Activated naive CD4-positive, alpha-beta T cell treated with anti-CD3 and anti-CD28 coated beads, Interleukin-2, amount 10 ng/mL, durations not matched to agents 7 days and 5 days (primary cell): ENCODE measurements around the gene PLEK2.

ENCODE experiments used
- CTCF ChIA-PET: fragments of 350-600 bp; sonication (Branson Sonifier 250); formaldehyde crosslinking; loops from one replicate; lab custom pipeline; 2021; ENCODE audit warnings: antibody characterized with exemption; lab: Charles Lee
- DNase-seq: peaks from one replicate; pipeline ENCODE4 v3.0.0-alpha.2; 2020
- H3K27ac Mint-ChIP-seq: one replicate; pipeline ENCODE4 v1.8.0; 2021; ENCODE audit warnings: mild to moderate bottlenecking, moderate library complexity, mixed read lengths
- H3K27me3 Mint-ChIP-seq: one replicate; pipeline ENCODE4 v1.8.0; 2021; ENCODE audit warnings: mild to moderate bottlenecking, mixed read lengths
- H3K36me3 Mint-ChIP-seq: one replicate; pipeline ENCODE4 v1.8.0; 2021; ENCODE audit warnings: mixed read lengths
- H3K4me1 Mint-ChIP-seq: one replicate; pipeline ENCODE4 v1.8.0; 2021; ENCODE audit warnings: mixed read lengths
- H3K4me3 Mint-ChIP-seq: one replicate; pipeline ENCODE4 v1.8.0; 2021; ENCODE audit warnings: mild to moderate bottlenecking, moderate library complexity, mixed read lengths
- H3K9me3 Mint-ChIP-seq: one replicate; pipeline ENCODE4 v1.8.0; 2021; ENCODE audit warnings: mixed read lengths

PLEK2 gene

DNA sequence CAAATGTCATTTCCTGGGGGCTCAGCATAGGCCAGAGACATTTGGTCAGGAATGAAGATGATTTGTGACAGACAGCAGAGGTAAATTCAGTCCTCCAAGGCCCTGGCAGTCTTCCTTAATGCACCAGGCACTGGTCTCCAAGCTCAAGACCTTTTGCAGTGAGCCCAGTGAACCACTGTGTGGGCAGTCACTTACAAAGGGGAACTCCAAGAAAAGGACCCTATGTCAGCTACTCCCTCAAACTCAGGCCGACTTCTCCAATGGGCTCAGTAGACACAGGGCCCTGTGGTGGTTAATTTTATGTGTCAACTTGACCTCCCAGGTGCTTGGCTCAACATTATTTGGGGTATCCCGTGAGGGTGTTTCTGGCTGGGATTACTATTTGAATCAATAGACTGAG is 29.3 kb upstream of the PLEK2 start:
- DNase-seq = no peak
- no peak overlapping the region for H3K27ac Mint-ChIP-seq
- no peak overlapping the region for H3K4me3 Mint-ChIP-seq
- H3K36me3 Mint-ChIP-seq = no peaks in the 10 kb centered on the region
- peaks cover 56% of the 10 kb centered on the region for H3K27me3 Mint-ChIP-seq
- no peaks in the 10 kb centered on the region for H3K4me1 Mint-ChIP-seq
- no peaks in the 10 kb centered on the region for H3K9me3 Mint-ChIP-seq
- CTCF ChIA-PET = interaction anchor here (0.7 kb wide), 1 partner anchor 14 kb away, joined by 3 read pairs; no protein-coding TSS in a partner anchor

GRCh38 chr14:67440513-67440912 is 28.5 kb upstream of the PLEK2 start:
- CTCF ChIA-PET = interaction anchor here (1.3 kb wide), 1 partner anchor 131 kb away, joined by 4 read pairs; no protein-coding TSS in a partner anchor
- Mint-ChIP-seq H3K27me3 (peaks cover 56% of the 10 kb centered on the region), H3K4me3 (no peak overlapping the region), H3K4me1 (no peaks in the 10 kb centered on the region), H3K27ac (no peak overlapping the region), H3K36me3 (no peaks in the 10 kb centered on the region), H3K9me3 (no peaks in the 10 kb centered on the region)
- no peak for DNase-seq

DNA sequence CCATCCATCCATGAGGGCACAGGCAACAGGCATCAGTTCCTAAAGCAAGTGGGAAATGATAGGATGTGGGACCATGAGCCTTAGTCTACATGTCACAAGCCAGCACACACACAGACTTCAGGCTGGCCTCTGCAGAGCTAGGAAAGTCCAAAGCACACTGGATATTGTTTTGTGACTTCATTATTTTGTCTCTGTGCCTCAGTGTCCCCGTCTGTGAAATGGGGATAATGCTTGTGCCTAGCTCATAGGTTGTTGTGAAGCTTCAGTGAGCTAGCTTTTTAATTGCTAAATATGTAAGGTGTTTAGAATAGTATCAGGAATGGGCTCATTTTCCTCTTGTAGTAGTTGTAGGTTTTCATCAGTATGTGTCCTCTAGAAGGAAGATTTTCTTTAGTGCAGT is 27.0 kb upstream of the PLEK2 start:
- CTCF ChIA-PET = interaction anchor here (1.3 to 3.2 kb wide), 3 partner anchors 11 to 132 kb away, joined by 3 to 19 read pairs (median 3); no protein-coding TSS in a partner anchor
- Mint-ChIP-seq H3K9me3 (no peaks in the 10 kb centered on the region), H3K27me3 (peaks cover 55% of the 10 kb centered on the region), H3K27ac (no peak overlapping the region), H3K4me1 (no peaks in the 10 kb centered on the region), H3K36me3 (no peaks in the 10 kb centered on the region), H3K4me3 (no peak overlapping the region)
- DNase-seq = no peak

GRCh38 chr14:67436006-67436866 is 24.3 kb upstream of the PLEK2 start:
- peaks cover 38% of the 10 kb centered on the region for H3K27me3 Mint-ChIP-seq
- no peak overlapping the region for H3K4me3 Mint-ChIP-seq
- H3K9me3 Mint-ChIP-seq = no peaks in the 10 kb centered on the region

DNA sequence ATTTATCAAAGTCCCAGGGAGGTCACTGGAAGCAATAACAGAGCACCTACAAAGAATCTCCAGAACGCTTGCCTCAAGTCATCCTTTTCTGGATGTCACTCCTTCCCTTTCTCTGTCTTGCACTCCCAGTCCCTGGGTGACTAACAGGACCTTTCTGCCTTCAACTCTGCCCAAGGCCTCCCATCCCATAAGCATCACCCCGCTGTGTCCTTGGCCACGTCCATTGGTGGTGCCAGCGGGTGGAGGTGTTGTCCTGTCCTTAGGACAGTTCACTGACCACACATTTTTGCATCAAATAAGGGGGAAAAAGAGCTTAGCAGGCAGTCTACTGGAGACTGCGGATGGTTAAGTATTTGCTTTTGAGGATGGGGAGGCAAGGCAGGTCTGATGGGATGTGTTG is 23.6 kb upstream of the PLEK2 start:
- CTCF ChIA-PET = interaction anchor here (0.8 to 1.1 kb wide), 4 partner anchors 8 to 136 kb away, joined by 3 to 7 read pairs (median 3); no protein-coding TSS in a partner anchor
- DNase-seq = no peak
- H3K4me1 Mint-ChIP-seq = no peaks in the 10 kb centered on the region
- peaks cover 36% of the 10 kb centered on the region for H3K27me3 Mint-ChIP-seq
- no peaks in the 10 kb centered on the region for H3K36me3 Mint-ChIP-seq
- H3K27ac Mint-ChIP-seq = no peak overlapping the region
- no peak overlapping the region for H3K4me3 Mint-ChIP-seq
- H3K9me3 Mint-ChIP-seq = no peaks in the 10 kb centered on the region

More at GRCh38 chr14:67436006-67436866, 24.3 kb upstream of the PLEK2 start:
- Mint-ChIP-seq H3K36me3 (no peaks in the 10 kb centered on the region), H3K27ac (no peak overlapping the region), H3K4me1 (no peaks in the 10 kb centered on the region)
- CTCF ChIA-PET = interaction anchor here (0.8 to 1.1 kb wide), 4 partner anchors 9 to 135 kb away, joined by 3 to 7 read pairs (median 3); no protein-coding TSS in a partner anchor
- DNase-seq = no peak

- Mint-ChIP-seq H3K4me1 (peaks cover 1% of the 10 kb centered on the region), H3K27ac (no peak overlapping the region), H3K4me3 (no peak overlapping the region), H3K36me3 (no peaks in the 10 kb centered on the region), H3K9me3 (no peaks in the 10 kb centered on the region), H3K27me3 (peaks cover 31% of the 10 kb centered on the region)
- DNase-seq = no peak
- CTCF ChIA-PET = interaction anchor here (0.9 to 9.1 kb wide), 2 partner anchors 94 to 137 kb away, joined by 4 to 206 read pairs; no protein-coding TSS in a partner anchor
These were observed 20.1 kb upstream of the PLEK2 start for GRCh38 chr14:67432050-67432564.

GRCh38 chr14:67429510-67430205 is 17.7 kb upstream of the PLEK2 start:
- Mint-ChIP-seq H3K4me1 (peaks cover 3% of the 10 kb centered on the region), H3K9me3 (no peaks in the 10 kb centered on the region), H3K27me3 (peaks cover 36% of the 10 kb centered on the region), H3K36me3 (no peaks in the 10 kb centered on the region), H3K27ac (no peak overlapping the region), H3K4me3 (no peak overlapping the region)
- DNase-seq = no peak
- CTCF ChIA-PET = interaction anchor here (1.1 to 9.1 kb wide), 6 partner anchors 9 to 274 kb away, joined by 3 to 206 read pairs (median 34); no protein-coding TSS in a partner anchor

DNA sequence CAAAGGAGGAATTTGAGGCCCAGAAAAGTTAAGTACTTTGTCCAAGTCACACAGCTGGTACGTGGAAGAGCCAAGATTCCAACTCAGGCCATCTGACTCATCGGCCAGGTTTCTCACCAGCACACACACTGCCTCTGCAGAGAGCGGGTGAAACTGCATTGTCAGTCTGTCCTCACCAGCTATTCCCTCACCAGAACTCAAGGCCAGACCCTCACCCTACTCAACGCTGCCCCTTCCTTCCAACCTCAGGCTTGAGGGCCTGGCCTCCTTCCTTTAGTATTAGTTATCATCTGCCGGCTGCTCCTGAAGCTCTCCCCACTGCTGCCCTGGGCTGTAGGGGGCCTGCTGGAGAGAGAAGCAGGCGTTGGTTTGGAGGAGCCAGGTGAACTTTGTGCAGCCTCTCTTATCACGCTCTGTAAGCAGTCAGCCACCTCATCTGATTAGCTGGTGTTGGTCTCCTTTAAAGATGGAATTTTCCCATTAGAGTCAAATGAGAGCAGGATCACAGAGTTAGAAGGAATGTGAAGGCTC is 16.6 kb upstream of the PLEK2 start:
- DNase-seq = no peak
- no peaks in the 10 kb centered on the region for H3K9me3 Mint-ChIP-seq
- CTCF ChIA-PET = interaction anchor here (0.7 to 9.1 kb wide), 20 partner anchors 10 to 276 kb away, joined by 3 to 206 read pairs (median 8); partner anchors contain the start of genes ATP6V1D, EIF2S1, PIGH and PLEK2
- H3K4me1 Mint-ChIP-seq = peaks cover 5% of the 10 kb centered on the region
- H3K4me3 Mint-ChIP-seq = no peak overlapping the region
- H3K36me3 Mint-ChIP-seq = no peaks in the 10 kb centered on the region
- H3K27ac Mint-ChIP-seq = no peak overlapping the region
- peaks cover 43% of the 10 kb centered on the region for H3K27me3 Mint-ChIP-seq

- Mint-ChIP-seq H3K27ac (peak overlapping the region; percentile 55), H3K27me3 (peaks cover 50% of the 10 kb centered on the region), H3K4me1 (peaks cover 10% of the 10 kb centered on the region), H3K4me3 (no peak overlapping the region), H3K36me3 (no peaks in the 10 kb centered on the region), H3K9me3 (no peaks in the 10 kb centered on the region)
- peak; percentile 82 for DNase-seq
- CTCF ChIA-PET = interaction anchor here (0.6 to 9.1 kb wide), 41 partner anchors 9 to 277 kb away, joined by 3 to 206 read pairs (median 5); partner anchors contain the start of genes ATP6V1D, EIF2S1, PIGH and PLEK2
These were observed 15.1 kb upstream of the PLEK2 start for GRCh38 chr14:67426983-67427606.

DNA sequence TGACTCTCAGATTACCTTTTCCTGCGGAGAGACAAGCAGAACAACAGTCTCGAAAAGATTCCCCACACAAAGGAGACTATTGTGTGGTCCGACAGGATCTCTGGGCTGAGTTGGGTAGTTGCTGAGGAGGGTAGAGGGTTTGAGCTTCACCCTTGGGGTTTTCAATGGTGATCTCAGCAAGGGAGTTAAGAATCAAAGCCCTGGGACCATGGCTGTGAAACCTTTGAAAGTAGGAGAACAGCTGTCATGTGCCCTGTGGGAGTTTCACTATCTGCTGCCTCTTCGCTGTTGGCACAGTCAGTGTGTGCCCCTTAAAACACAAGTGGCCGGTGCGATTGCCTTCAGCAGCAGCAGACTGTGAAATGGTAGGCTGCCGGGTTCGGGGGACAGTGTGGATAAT is 14.2 kb upstream of the PLEK2 start:
- no peaks in the 10 kb centered on the region for H3K36me3 Mint-ChIP-seq

GRCh38 chr14:67425608-67426007 is 13.6 kb upstream of the PLEK2 start:
- H3K36me3 Mint-ChIP-seq = no peaks in the 10 kb centered on the region
- DNase-seq = no peak
- no peaks in the 10 kb centered on the region for H3K9me3 Mint-ChIP-seq
- H3K4me3 Mint-ChIP-seq = no peak overlapping the region
- peaks cover 10% of the 10 kb centered on the region for H3K4me1 Mint-ChIP-seq
- CTCF ChIA-PET = interaction anchor here (0.7 to 9.1 kb wide), 11 partner anchors 11 to 280 kb away, joined by 3 to 206 read pairs (median 5); partner anchors contain the start of genes ATP6V1D, EIF2S1 and PIGH
- H3K27ac Mint-ChIP-seq = no peak overlapping the region
- peaks cover 55% of the 10 kb centered on the region for H3K27me3 Mint-ChIP-seq

More for the DNA sequence above, 14.2 kb upstream of the PLEK2 start:
- Mint-ChIP-seq H3K9me3 (no peaks in the 10 kb centered on the region), H3K4me1 (peaks cover 10% of the 10 kb centered on the region), H3K27me3 (peaks cover 55% of the 10 kb centered on the region), H3K27ac (no peak overlapping the region), H3K4me3 (no peak overlapping the region)
- DNase-seq = no peak
- CTCF ChIA-PET = interaction anchor here (0.6 to 9.1 kb wide), 22 partner anchors 10 to 278 kb away, joined by 3 to 206 read pairs (median 7); partner anchors contain the start of genes ATP6V1D, EIF2S1, PIGH and PLEK2

DNA sequence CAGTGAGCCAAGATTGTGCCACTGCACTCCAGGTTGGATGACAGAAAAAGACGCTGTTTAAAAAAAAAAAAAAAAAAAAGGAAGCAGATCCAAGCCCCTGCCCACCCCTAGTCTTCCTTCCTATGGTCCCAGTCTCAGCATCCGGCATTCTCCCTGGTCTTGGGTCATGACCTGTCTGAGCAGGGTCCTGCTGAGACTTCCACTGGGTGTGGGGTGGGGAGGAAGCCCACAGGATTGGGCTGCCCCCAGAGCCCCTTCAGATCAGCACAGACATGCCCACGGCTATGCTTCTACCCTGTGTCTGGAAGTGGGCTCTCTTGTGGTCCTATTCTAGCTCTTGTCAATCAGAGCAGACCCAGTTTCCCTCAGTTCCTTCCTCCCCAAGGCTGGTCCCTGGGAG is 12.6 kb upstream of the PLEK2 start:
- Mint-ChIP-seq H3K9me3 (no peaks in the 10 kb centered on the region), H3K27ac (no peak overlapping the region), H3K4me1 (peaks cover 10% of the 10 kb centered on the region), H3K4me3 (no peak overlapping the region), H3K36me3 (no peaks in the 10 kb centered on the region), H3K27me3 (peaks cover 56% of the 10 kb centered on the region)
- CTCF ChIA-PET = interaction anchor here (1.1 to 9.1 kb wide), 6 partner anchors 10 to 281 kb away, joined by 3 to 206 read pairs (median 6); partner anchors contain the start of genes ATP6V1D and EIF2S1
- DNase-seq = no peak

DNA sequence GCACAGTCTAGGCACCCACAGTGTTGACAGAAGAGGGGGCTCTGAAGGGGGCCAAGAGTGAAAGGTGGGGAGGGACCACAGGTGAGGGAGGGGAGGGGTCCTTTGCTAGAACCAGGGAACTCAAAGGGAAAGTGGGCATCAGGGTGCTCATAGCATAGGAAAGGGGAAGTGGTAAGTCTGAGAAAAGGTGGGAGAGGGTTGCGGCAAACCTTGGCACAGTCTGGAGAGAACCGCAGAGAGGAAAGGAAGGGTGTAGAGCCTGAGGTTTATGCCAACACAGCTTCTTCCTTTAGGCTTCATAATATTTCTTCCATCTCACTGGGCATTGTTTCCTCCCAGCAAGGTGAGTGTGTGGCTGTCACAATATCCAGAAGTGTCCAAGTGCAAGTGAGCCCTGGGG is 11.5 kb upstream of the PLEK2 start:
- DNase-seq = no peak
- CTCF ChIA-PET = interaction anchor here (1.1 to 9.1 kb wide), 3 partner anchors 104 to 281 kb away, joined by 3 to 206 read pairs (median 52); no protein-coding TSS in a partner anchor
- Mint-ChIP-seq H3K27ac (no peak overlapping the region), H3K4me1 (peaks cover 10% of the 10 kb centered on the region), H3K4me3 (no peak overlapping the region), H3K27me3 (peaks cover 54% of the 10 kb centered on the region), H3K9me3 (no peaks in the 10 kb centered on the region), H3K36me3 (no peaks in the 10 kb centered on the region)
